Body of pancreas (tissue), 4 donors: ENCODE results near the gene CIBAR2. TPM values are rescaled to one million over a fixed set of nuclear protein-coding genes. Genes with fewer than 3 reads are reported as not detected.

Experiments used
- ATAC-seq: fragments of 150-250 bp; one replicate; pipeline ENCODE4 v1.9.1; 2016
- DNase-seq, 4 donors: peaks; one replicate each; pipeline ENCODE4 v3.0.0-alpha.2; 2019
- H3K27ac ChIP-seq, 4 donors: fragments of 200-600 bp; sonication (generic); 1 replicate in 3 of 4; 2 replicates in 1 of 4; pipeline versions ENCODE4 v1.5.1 to v1.6.1; 2016 to 2019; ENCODE audit warnings: mild to moderate bottlenecking in 1 of 4, mixed read lengths in 1 of 4, moderate library complexity in 1 of 4
- H3K27me3 ChIP-seq, 2 donors: fragments of 200-600 bp; sonication (generic); one replicate each; pipeline ENCODE4 v1.6.0; 2016; ENCODE audit warnings: mild to moderate bottlenecking in 1 of 2
- H3K36me3 ChIP-seq, 2 donors: fragments of 200-600 bp; sonication (generic); replicated peaks in 1 of 2; 2 replicates each; pipeline ENCODE4 v1.5.1; 2016; ENCODE audit warnings: low read depth in 2 of 2; ENCODE audit not compliant: insufficient read depth in 1 of 2
- H3K4me1 ChIP-seq: fragments of 200-600 bp; sonication (generic); one replicate; pipeline ENCODE4 v1.6.0; 2016
- H3K4me3 ChIP-seq, 2 donors: fragments of 200-600 bp; sonication (generic); 1 replicate in 1 of 2; 2 replicates in 1 of 2; pipeline ENCODE4 v1.5.1; 2016 to 2019
- H3K9me3 ChIP-seq, 3 donors: fragments of 200-600 bp; sonication (generic); 1 replicate in 2 of 3; 2 replicates in 1 of 3; pipeline ENCODE4 v1.5.1; 2016
- POLR2A ChIP-seq, 3 donors: fragments of 450-650 bp; IDR thresholded peaks; one replicate each; pipeline ENCODE4 v1.6.1; 2016; ENCODE audit warnings: antibody characterized with exemption in 3 of 3, mild to moderate bottlenecking in 2 of 3
- WGBS, 2 donors: methylation state at CpG; one replicate each; pipeline ENCODE4 v1.1.5; 2017; 5-methylcytosine and 5-hydroxymethylcytosine counted together
- intact Hi-C: fragments of 100-400 bp; cut with DNase I; formaldehyde crosslinking; loops from one replicate; pipeline ENCODE4 v1.15.1; 2023
- total RNA-seq, 2 donors: library from RNA; depleted of rRNA; stranded (reverse); fragments of >200 nt; gene quantifications; one replicate each; pipeline ENCODE4 v1.1.0, GENCODE V29; 2016
- TF ChIP-seq, protein P1 (sequence below), 7 experiments: fragments of 450-650 bp in 4 of 7; fragments of 200-600 bp in 3 of 7; sonication (generic) in 3 of 7; IDR thresholded peaks; one replicate each; pipeline ENCODE4 v1.5.1; 2016 to 2019; ENCODE audit warnings: antibody characterized with exemption in 7 of 7

The CIBAR2 gene
- total RNA-seq, 2 donors from 2014 or later, result not detected

DNA sequence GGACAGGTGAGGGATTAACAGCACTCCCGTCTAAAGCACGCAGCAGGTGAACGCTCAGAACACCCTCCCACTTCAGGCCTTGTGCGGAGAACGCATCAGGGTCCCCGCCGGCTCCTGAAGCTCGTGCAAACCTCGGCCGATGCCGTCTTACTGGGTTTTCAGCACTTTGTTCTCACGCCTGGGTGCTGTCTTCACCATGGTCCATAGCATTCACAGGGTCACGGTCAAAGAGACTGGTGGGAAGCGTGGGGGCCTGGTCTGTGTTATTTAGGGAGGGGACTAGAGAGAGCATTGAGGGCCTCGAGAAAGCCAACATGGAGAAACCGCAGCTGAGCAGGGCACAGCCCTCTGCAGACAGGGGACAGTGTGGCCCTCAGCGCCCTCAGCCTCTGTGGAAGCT is 26.6 kb downstream of the CIBAR2 start:
- intact Hi-C loops, result loop anchor here (10.0 kb wide), 1 partner anchor 111 kb away; no protein-coding TSS in a partner anchor
- Histone ChIP-seq H3K4me3 (no peak overlapping the region), H3K27ac (no peak overlapping the region), H3K4me1 (peaks cover 10% of the 10 kb centered on the region), H3K9me3 (no peaks in the 10 kb centered on the region), H3K27me3 (no peaks in the 10 kb centered on the region), H3K36me3 (peaks cover 0 to 5% of the 10 kb centered on the region in 2 donors)
- ATAC-seq (no peak), DNase-seq (no peak)
- no peak for TF ChIP-seq POLR2A (IDR thresholded peaks at IDR 0.05)
- TF ChIP-seq, protein P1, sequence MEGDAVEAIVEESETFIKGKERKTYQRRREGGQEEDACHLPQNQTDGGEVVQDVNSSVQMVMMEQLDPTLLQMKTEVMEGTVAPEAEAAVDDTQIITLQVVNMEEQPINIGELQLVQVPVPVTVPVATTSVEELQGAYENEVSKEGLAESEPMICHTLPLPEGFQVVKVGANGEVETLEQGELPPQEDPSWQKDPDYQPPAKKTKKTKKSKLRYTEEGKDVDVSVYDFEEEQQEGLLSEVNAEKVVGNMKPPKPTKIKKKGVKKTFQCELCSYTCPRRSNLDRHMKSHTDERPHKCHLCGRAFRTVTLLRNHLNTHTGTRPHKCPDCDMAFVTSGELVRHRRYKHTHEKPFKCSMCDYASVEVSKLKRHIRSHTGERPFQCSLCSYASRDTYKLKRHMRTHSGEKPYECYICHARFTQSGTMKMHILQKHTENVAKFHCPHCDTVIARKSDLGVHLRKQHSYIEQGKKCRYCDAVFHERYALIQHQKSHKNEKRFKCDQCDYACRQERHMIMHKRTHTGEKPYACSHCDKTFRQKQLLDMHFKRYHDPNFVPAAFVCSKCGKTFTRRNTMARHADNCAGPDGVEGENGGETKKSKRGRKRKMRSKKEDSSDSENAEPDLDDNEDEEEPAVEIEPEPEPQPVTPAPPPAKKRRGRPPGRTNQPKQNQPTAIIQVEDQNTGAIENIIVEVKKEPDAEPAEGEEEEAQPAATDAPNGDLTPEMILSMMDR (IDR thresholded peaks at IDR 0.05), result no peak
- WGBS, 2 donors, result 94 to 98% methylated on average over 12 to 16 of the region's 17 CpGs

DNA sequence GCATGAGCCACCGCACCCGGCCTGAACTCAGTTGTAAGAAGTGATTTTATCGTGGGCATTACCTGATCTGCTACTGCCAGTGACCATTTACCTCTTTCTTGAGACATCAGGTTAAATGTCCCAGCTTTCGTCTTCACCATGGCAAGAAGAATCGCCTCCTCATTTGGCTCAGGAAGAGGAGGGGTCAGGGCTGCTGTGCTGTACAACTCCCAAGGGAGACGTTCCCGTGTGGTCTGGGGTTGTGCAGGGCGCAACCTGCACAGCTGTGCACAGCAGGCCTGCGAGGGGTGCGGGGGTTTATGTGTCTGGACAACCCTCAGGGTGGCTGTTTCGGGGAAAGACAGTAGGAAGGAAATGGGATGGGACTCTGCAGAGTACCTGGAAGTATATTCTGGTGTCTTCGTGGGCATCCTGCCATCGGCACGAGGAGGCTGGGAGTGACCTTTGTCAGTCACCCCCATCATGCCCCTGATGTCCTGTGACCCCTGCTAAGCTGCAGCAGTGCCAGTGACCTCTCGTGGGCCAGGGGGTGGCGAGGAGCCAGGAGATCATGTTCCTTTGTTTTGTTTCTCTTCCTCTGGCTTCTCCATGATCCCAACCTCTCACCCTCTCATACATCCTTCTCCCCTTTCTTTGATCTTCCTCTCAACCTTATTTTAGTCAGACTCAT is 27.3 kb downstream of the CIBAR2 start:
- no peak for DNase-seq
- no peaks in the 10 kb centered on the region for H3K9me3 ChIP-seq
- H3K4me3 ChIP-seq, result no peak overlapping the region
- no peak for TF ChIP-seq POLR2A (IDR thresholded peaks at IDR 0.05)
- TF ChIP-seq, protein P1 (IDR thresholded peaks at IDR 0.05), result no peak
- peaks cover 0 to 5% of the 10 kb centered on the region in 2 donors for H3K36me3 ChIP-seq
- WGBS, 2 donors, result 68 to 81% methylated on average over 12 to 16 of the region's 16 CpGs
- no peak for ATAC-seq
- peaks cover 2% of the 10 kb centered on the region for H3K4me1 ChIP-seq
- intact Hi-C loops, result loop anchor here (10.0 kb wide), 1 partner anchor 110 kb away; no protein-coding TSS in a partner anchor
- H3K27me3 ChIP-seq, result no peaks in the 10 kb centered on the region
- H3K27ac ChIP-seq, result no peak overlapping the region

GRCh38 chr16:85083051-85083639 is 29.1 kb downstream of the CIBAR2 start:
- Histone ChIP-seq H3K4me3 (no peak overlapping the region), H3K4me1 (no peaks in the 10 kb centered on the region), H3K27me3 (no peaks in the 10 kb centered on the region), H3K27ac (no peak overlapping the region), H3K36me3 (peaks cover under 1 to 12% of the 10 kb centered on the region in 2 donors), H3K9me3 (no peaks in the 10 kb centered on the region)
- TF ChIP-seq, protein P1 (IDR thresholded peaks at IDR 0.05), result no peak
- no peak for TF ChIP-seq POLR2A (IDR thresholded peaks at IDR 0.05)
- DNase-seq, result no peak
- intact Hi-C loops, result loop anchor here (10.0 kb wide), 1 partner anchor 108 kb away; no protein-coding TSS in a partner anchor
- WGBS, 2 donors, result 79 to 80% methylated on average over 10 to 13 of the region's 13 CpGs
- ATAC-seq, result no peak

GRCh38 chr16:85082173-85083050 is 29.9 kb downstream of the CIBAR2 start:
- DNase-seq (no peak), ATAC-seq (no peak)
- Histone ChIP-seq H3K9me3 (no peaks in the 10 kb centered on the region), H3K27me3 (no peaks in the 10 kb centered on the region), H3K27ac (no peak overlapping the region), H3K36me3 (peaks cover 8 to 15% of the 10 kb centered on the region in 2 donors), H3K4me3 (no peak overlapping the region), H3K4me1 (no peaks in the 10 kb centered on the region)
- WGBS, 2 donors, result 60 to 74% methylated on average over 32 to 33 of the region's 33 CpGs
- TF ChIP-seq POLR2A (IDR thresholded peaks at IDR 0.05), result no peak
- intact Hi-C loops, result loop anchor here (10.0 kb wide), 1 partner anchor 108 kb away; no protein-coding TSS in a partner anchor

- Histone ChIP-seq H3K27me3 (no peaks in the 10 kb centered on the region), H3K4me3 (no peak overlapping the region), H3K4me1 (no peaks in the 10 kb centered on the region), H3K9me3 (no peaks in the 10 kb centered on the region), H3K27ac (no peak overlapping the region), H3K36me3 (peaks cover 12 to 17% of the 10 kb centered on the region in 2 donors)
- DNase-seq (no peak), ATAC-seq (no peak)
- no peak for TF ChIP-seq POLR2A (IDR thresholded peaks at IDR 0.05)
- TF ChIP-seq, protein P1 (IDR thresholded peaks at IDR 0.05), result no peak
- intact Hi-C loops, result loop anchor here (10.0 kb wide), 1 partner anchor 107 kb away; no protein-coding TSS in a partner anchor
- 88% methylated on average over 12 of the region's 15 CpGs; no CpG with 5 or more reads in 1 of the 2 donors for WGBS, 2 donors
These were observed 30.5 kb downstream of the CIBAR2 start for GRCh38 chr16:85081765-85082164.
